NCI-H2196 (cell line): ENCODE data around the gene PTPRN2.

Experiments
- DNase-seq: peaks from one replicate; lab custom pipeline; 2025; ENCODE audit not compliant: unreplicated experiment; lab: John Stamatoyannopoulos, UW

Gene PTPRN2

GRCh38 chr7:158109364-158110033, 478.1 kb downstream of the PTPRN2 start:
- DNase-seq: no peak

GRCh38 chr7:158108646-158109293, 478.9 kb downstream of the PTPRN2 start:
- DNase-seq: no peak

- no peak for DNase-seq
Observed at GRCh38 chr7:158107806-158108205, 479.8 kb downstream of the PTPRN2 start.

- DNase-seq: no peak
Observed at GRCh38 chr7:158106272-158106671, 481.4 kb downstream of the PTPRN2 start.

GRCh38 chr7:158103378-158103777, 484.2 kb downstream of the PTPRN2 start:
- DNase-seq: no peak

GRCh38 chr7:158102897-158103296, 484.7 kb downstream of the PTPRN2 start:
- no peak for DNase-seq

- DNase-seq: no peak
Observed at GRCh38 chr7:158101821-158102450, 485.7 kb downstream of the PTPRN2 start.

GRCh38 chr7:158098125-158099030, 489.2 kb downstream of the PTPRN2 start:
- DNase-seq: no peak

- no peak for DNase-seq
Observed at GRCh38 chr7:158097453-158098124, 490.0 kb downstream of the PTPRN2 start.

- no peak for DNase-seq
Observed at GRCh38 chr7:158097106-158097452, 490.5 kb downstream of the PTPRN2 start.

- no peak for DNase-seq
Observed at GRCh38 chr7:158096582-158096981, 491.0 kb downstream of the PTPRN2 start.

- no peak for DNase-seq
Observed at GRCh38 chr7:158094671-158095226, 492.9 kb downstream of the PTPRN2 start.

- DNase-seq: no peak
Observed at GRCh38 chr7:158094046-158094445, 493.6 kb downstream of the PTPRN2 start.

GRCh38 chr7:158093156-158093796, 494.3 kb downstream of the PTPRN2 start:
- DNase-seq: no peak

- DNase-seq: no peak
Observed at GRCh38 chr7:158087196-158087595, 500.4 kb downstream of the PTPRN2 start.

- no peak for DNase-seq
Observed at GRCh38 chr7:158085741-158086695, 501.6 kb downstream of the PTPRN2 start.

GRCh38 chr7:158084555-158084954, 503.1 kb downstream of the PTPRN2 start:
- DNase-seq: no peak

GRCh38 chr7:158083526-158084310, 503.9 kb downstream of the PTPRN2 start:
- DNase-seq: no peak
